MCF 10A (cell line): ENCODE measurements around the gene MDM1. TPM values are rescaled to one million over a fixed set of nuclear protein-coding genes. Genes with fewer than 3 reads are reported as not detected.

Experiments
- BruUV-seq: library from RNA; stranded (reverse); fragments of 400-500 nt; replicated peaks from 2 replicates; lab custom pipeline; 2021; lab: Mats Ljungman, UMichigan
- CTCF ChIA-PET: fragments of 300-600 bp; sonication (Branson Sonifier 250); formaldehyde crosslinking; extraction: SDS; loops from one replicate; lab custom pipeline; 2021; ENCODE audit warnings: antibody characterized with exemption, inconsistent platforms; lab: Yijun Ruan, JAX
- POLR2A ChIA-PET: fragments of 300-600, 350-650 bp; sonication (Branson Sonifier 250); formaldehyde crosslinking; extraction: SDS; loops from one replicate; lab custom pipeline; 2020; ENCODE audit warnings: antibody characterized with exemption, inconsistent platforms; lab: Yijun Ruan, JAX
- DNase-seq: peaks from one replicate; pipeline ENCODE4 v3.0.0-alpha.2; 2018; ENCODE audit not compliant: unreplicated experiment
- H3K27ac Mint-ChIP-seq: one replicate; pipeline ENCODE4 v1.8.0; 2022; ENCODE audit warnings: mild to moderate bottlenecking, low read depth, mixed read lengths; ENCODE audit not compliant: unreplicated experiment
- H3K27me3 Mint-ChIP-seq: one replicate; pipeline ENCODE4 v1.8.0; 2022; ENCODE audit warnings: mixed read lengths; ENCODE audit not compliant: insufficient read depth, unreplicated experiment
- H3K36me3 Mint-ChIP-seq: one replicate; pipeline ENCODE4 v1.8.0; 2022; ENCODE audit warnings: mild to moderate bottlenecking, moderate library complexity, mixed read lengths; ENCODE audit not compliant: insufficient read depth, unreplicated experiment
- H3K4me1 Mint-ChIP-seq: one replicate; pipeline ENCODE4 v1.8.0; 2022; ENCODE audit warnings: mixed read lengths; ENCODE audit not compliant: insufficient read depth, unreplicated experiment
- H3K4me3 Mint-ChIP-seq: one replicate; pipeline ENCODE4 v1.8.0; 2022; ENCODE audit warnings: mild to moderate bottlenecking, moderate library complexity, mixed read lengths; ENCODE audit not compliant: unreplicated experiment
- H3K9me3 Mint-ChIP-seq: one replicate; pipeline ENCODE4 v1.8.0; 2022; ENCODE audit warnings: mixed read lengths; ENCODE audit not compliant: unreplicated experiment
- CTCF ChIP-seq: fragments of 200-600 bp; IDR thresholded peaks from one replicate; pipeline ENCODE4 v1.8.0; 2022; ENCODE audit warnings: antibody characterized with exemption, mild to moderate bottlenecking; ENCODE audit not compliant: unreplicated experiment
- intact Hi-C: fragments of 100-400 bp; cut with micrococcal nuclease; formaldehyde crosslinking; loops from 2 replicates; pipeline ENCODE4 v1.14.1; 2022
- total RNA-seq: library from RNA; stranded (reverse); gene quantifications from 2 replicates; pipeline ENCODE4 v1.2.3, GENCODE V29; 2022

MDM1 gene
- total RNA-seq, 1 experiment from 2014 or later = 11.8 TPM

DNA sequence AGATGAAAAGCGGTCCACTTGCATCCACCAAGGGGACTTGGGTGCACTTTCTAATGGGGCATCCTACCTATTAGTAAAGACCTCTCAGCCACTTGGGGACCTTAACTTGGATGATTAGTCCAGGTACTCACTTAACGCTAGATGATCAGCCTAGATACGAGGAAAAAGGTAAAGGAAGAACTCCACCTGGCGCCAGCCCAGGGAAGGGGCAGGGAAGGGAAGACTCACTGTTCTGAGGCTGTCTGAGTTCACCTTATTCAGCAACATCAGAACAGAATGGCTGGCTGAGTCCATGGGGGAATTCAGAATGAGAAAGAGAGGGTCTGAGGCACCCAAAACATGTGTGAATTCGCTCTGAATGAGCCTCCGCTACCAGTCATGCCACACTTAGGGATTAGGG lies 85.8 kb downstream of the MDM1 start:
- no peak for TF ChIP-seq CTCF
- intact Hi-C loops = no loop called here
- ChIA-PET CTCF (interaction anchor here (0.6 kb wide), 1 partner anchor 403 kb away, joined by 3 read pairs; no protein-coding TSS in a partner anchor), POLR2A (no interaction called here)
- Mint-ChIP-seq H3K4me1 (peaks cover 8% of the 10 kb centered on the region), H3K27ac (no peak overlapping the region), H3K27me3 (no peaks in the 10 kb centered on the region), H3K4me3 (no peak overlapping the region), H3K9me3 (peaks cover 6% of the 10 kb centered on the region), H3K36me3 (no peaks in the 10 kb centered on the region)
- BruUV-seq = no TSS peak
- DNase-seq = no peak

- H3K27me3 Mint-ChIP-seq = no peaks in the 10 kb centered on the region
- DNase-seq = no peak
- no TSS peak for BruUV-seq
- peaks cover 12% of the 10 kb centered on the region for H3K4me1 Mint-ChIP-seq
- intact Hi-C loops = no loop called here
- H3K27ac Mint-ChIP-seq = no peak overlapping the region
- no peaks in the 10 kb centered on the region for H3K36me3 Mint-ChIP-seq
- ChIA-PET POLR2A (interaction anchor here (1.0 to 1.1 kb wide), 2 partner anchors 8 to 14 kb away, joined by 3 read pairs; partner anchors contain the start of gene IL22), CTCF (interaction anchor here (1.2 kb wide), 1 partner anchor 23 kb away, joined by 3 read pairs; no protein-coding TSS in a partner anchor)
- no peak for TF ChIP-seq CTCF
- H3K4me3 Mint-ChIP-seq = no peak overlapping the region
- peaks cover 6% of the 10 kb centered on the region for H3K9me3 Mint-ChIP-seq
Observed at GRCh38 chr12:68245180-68246021, 86.8 kb downstream of the MDM1 start.

Other genes starting within 250 kb of the MDM1 start
- not detected in 2 replicates for gene IFNG, start 172.6 kb downstream of the MDM1 start, total RNA-seq
- not detected in 2 replicates for gene IL26, start 106.6 kb downstream of the MDM1 start, total RNA-seq
- not detected in 2 replicates for gene IL22, start 78.8 kb downstream of the MDM1 start, total RNA-seq